Suprapubic skin (tissue), 4 donors: ENCODE data around the gene PUS10. TPM values are rescaled to one million over a fixed set of nuclear protein-coding genes. Genes with fewer than 3 reads are reported as not detected.

Experiments used
- DNase-seq, 2 donors: peaks; one replicate each; pipeline ENCODE4 v3.0.0-alpha.2; 2019; ENCODE audit warnings: low spot score in 2 of 2
- H3K27ac ChIP-seq: fragments of 200-600 bp; sonication (generic); one replicate; pipeline ENCODE4 v1.5.1; 2019
- H3K27me3 ChIP-seq: fragments of 200-600 bp; sonication (generic); one replicate; pipeline ENCODE4 v1.5.1; 2019
- H3K36me3 ChIP-seq: fragments of 200-600 bp; sonication (generic); one replicate; pipeline ENCODE4 v1.5.1; 2019
- H3K4me1 ChIP-seq: fragments of 200-600 bp; sonication (generic); one replicate; pipeline ENCODE4 v1.5.1; 2019
- H3K4me3 ChIP-seq: fragments of 200-600 bp; sonication (generic); one replicate; pipeline ENCODE4 v1.5.1; 2019; ENCODE audit warnings: mild to moderate bottlenecking
- H3K9me3 ChIP-seq: fragments of 200-600 bp; sonication (generic); one replicate; pipeline ENCODE4 v1.5.1; 2019
- CTCF ChIP-seq, 2 donors: fragments of 200-600 bp in 1 of 2; fragments of 450-650 bp in 1 of 2; sonication (generic) in 1 of 2; IDR thresholded peaks; one replicate each; pipeline ENCODE4 v1.5.1; 2016 to 2019; ENCODE audit warnings: antibody characterized with exemption in 2 of 2, mild to moderate bottlenecking in 1 of 2, moderate library complexity in 1 of 2
- EP300 ChIP-seq: sonication (generic); formaldehyde crosslinking; IDR thresholded peaks from one replicate; pipeline ENCODE4 v1.6.1; 2017; ENCODE audit warnings: antibody characterized with exemption
- POLR2A ChIP-seq, 2 donors: fragments of 450-650 bp; IDR thresholded peaks; one replicate each; pipeline ENCODE4 v1.6.1; 2017; ENCODE audit warnings: antibody characterized with exemption in 2 of 2, mild to moderate bottlenecking in 2 of 2, moderate library complexity in 2 of 2
- POLR2AphosphoS5 ChIP-seq, 3 donors: sonication (generic); formaldehyde crosslinking; IDR thresholded peaks; one replicate each; pipeline ENCODE4 v1.6.1; 2017; ENCODE audit warnings: antibody characterized with exemption in 3 of 3
- WGBS: methylation state at CpG from one replicate; pipeline ENCODE4 v1.1.5; 2018; 5-methylcytosine and 5-hydroxymethylcytosine counted together
- total RNA-seq, 4 donors: library from RNA; depleted of rRNA; stranded (reverse); fragments of >200 nt; gene quantifications; one replicate each; pipeline ENCODE4 v1.1.0, GENCODE V29; 2016

Gene PUS10
- total RNA-seq, 4 donors from 2014 or later = 3.3 to 14.0 (median 6.6) TPM

- H3K9me3 ChIP-seq = no peaks in the 10 kb centered on the region
- H3K36me3 ChIP-seq = peaks cover 3% of the 10 kb centered on the region
- H3K27ac ChIP-seq = no peak overlapping the region
- 35% methylated on average over 1 of the region's 1 CpG for WGBS
- H3K4me1 ChIP-seq = peaks cover 44% of the 10 kb centered on the region
- no peak for DNase-seq
- no peaks in the 10 kb centered on the region for H3K27me3 ChIP-seq
- H3K4me3 ChIP-seq = no peak overlapping the region
- TF ChIP-seq POLR2AphosphoS5 (IDR thresholded peaks at IDR 0.05) (no peak), EP300 (no peak), CTCF (IDR thresholded peaks at IDR 0.05) (no peak), POLR2A (IDR thresholded peaks at IDR 0.05) (no peak)
Observed at GRCh38 chr2:61011678-61012077, 6.4 kb downstream of the PUS10 start.

DNA sequence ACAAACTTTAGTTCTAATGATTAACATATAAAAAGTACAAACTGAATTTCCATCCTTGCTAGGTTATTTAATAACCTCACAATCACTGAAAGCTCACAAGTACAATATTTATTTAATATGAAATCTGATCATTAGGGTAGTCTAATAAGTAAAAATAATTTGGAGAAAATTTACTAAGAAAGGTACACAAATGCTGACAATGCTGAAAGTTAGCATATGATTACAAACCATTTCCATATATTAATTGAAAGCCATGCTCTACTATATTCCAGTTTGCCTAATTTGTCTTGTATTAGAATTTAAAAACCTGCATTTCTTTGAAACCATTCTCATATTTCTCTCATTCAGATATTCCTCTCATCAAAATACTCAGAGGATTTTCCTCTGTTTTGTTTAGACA is 8.7 kb downstream of the PUS10 start:
- H3K4me3 ChIP-seq = no peak overlapping the region
- no peak for DNase-seq
- H3K27ac ChIP-seq = no peak overlapping the region
- H3K36me3 ChIP-seq = peaks cover 3% of the 10 kb centered on the region
- no peak for TF ChIP-seq CTCF (IDR thresholded peaks at IDR 0.05)
- no peak for TF ChIP-seq POLR2AphosphoS5 (IDR thresholded peaks at IDR 0.05)
- no peak for TF ChIP-seq EP300
- no peak for TF ChIP-seq POLR2A (IDR thresholded peaks at IDR 0.05)
- H3K4me1 ChIP-seq = peaks cover 23% of the 10 kb centered on the region
- H3K9me3 ChIP-seq = no peaks in the 10 kb centered on the region
- no peaks in the 10 kb centered on the region for H3K27me3 ChIP-seq

- no peaks in the 10 kb centered on the region for H3K27me3 ChIP-seq
- no peaks in the 10 kb centered on the region for H3K9me3 ChIP-seq
- H3K4me3 ChIP-seq = no peak overlapping the region
- TF ChIP-seq POLR2AphosphoS5 (IDR thresholded peaks at IDR 0.05) (no peak), CTCF (IDR thresholded peaks at IDR 0.05) (no peak), EP300 (no peak), POLR2A (IDR thresholded peaks at IDR 0.05) (no peak)
- no peak for DNase-seq
- no peak overlapping the region for H3K27ac ChIP-seq
- peaks cover 3% of the 10 kb centered on the region for H3K4me1 ChIP-seq
- H3K36me3 ChIP-seq = peaks cover 3% of the 10 kb centered on the region
Observed at GRCh38 chr2:61006486-61007105, 11.5 kb downstream of the PUS10 start.

GRCh38 chr2:61005736-61006135 is 12.3 kb downstream of the PUS10 start:
- 91% methylated on average over 3 of the region's 3 CpGs for WGBS
- Histone ChIP-seq H3K4me1 (no peaks in the 10 kb centered on the region), H3K36me3 (peaks cover 3% of the 10 kb centered on the region), H3K9me3 (no peaks in the 10 kb centered on the region), H3K27ac (no peak overlapping the region), H3K27me3 (no peaks in the 10 kb centered on the region), H3K4me3 (no peak overlapping the region)
- TF ChIP-seq CTCF (IDR thresholded peaks at IDR 0.05) = no peak
- TF ChIP-seq POLR2AphosphoS5 (IDR thresholded peaks at IDR 0.05) = no peak
- no peak for TF ChIP-seq POLR2A (IDR thresholded peaks at IDR 0.05)
- TF ChIP-seq EP300 = no peak
- DNase-seq = no peak

GRCh38 chr2:60998628-60999545 is 19.2 kb downstream of the PUS10 start:
- DNase-seq = no peak
- 80% methylated on average over 4 of the region's 4 CpGs for WGBS
- Histone ChIP-seq H3K4me1 (peaks cover 4% of the 10 kb centered on the region), H3K27me3 (no peaks in the 10 kb centered on the region), H3K4me3 (no peak overlapping the region), H3K9me3 (no peaks in the 10 kb centered on the region), H3K36me3 (no peaks in the 10 kb centered on the region), H3K27ac (no peak overlapping the region)
- TF ChIP-seq CTCF (IDR thresholded peaks at IDR 0.05) (peak; percentile 27 to 54), POLR2AphosphoS5 (IDR thresholded peaks at IDR 0.05) (no peak), POLR2A (IDR thresholded peaks at IDR 0.05) (no peak), EP300 (no peak)
